Ovary (tissue), 9 donors: ENCODE results near the gene PPP1R13B. TPM values are rescaled to one million over a fixed set of nuclear protein-coding genes. Genes with fewer than 3 reads are reported as not detected.
A peak's percentile ranks its signal among the peaks of the same experiment; 100 is the strongest.

Experiments used
- DNase-seq, 5 donors: peaks; one replicate each; pipeline ENCODE4 v3.0.0-alpha.2; 2019 to 2020
- H3K27ac ChIP-seq, 2 donors: fragments of 200-600 bp; one replicate each; pipeline versions ENCODE4 v1.5.1 to v1.8.0; 2019 to 2022
- H3K27me3 ChIP-seq: fragments of 200-600 bp; one replicate; pipeline ENCODE4 v1.8.0; 2022
- H3K36me3 ChIP-seq: fragments of 200-600 bp; sonication (generic); one replicate; pipeline ENCODE4 v1.5.1; 2019
- H3K4me1 ChIP-seq: one replicate; pipeline ENCODE4 v1.8.1; 2013; ENCODE audit warnings: mild to moderate bottlenecking, moderate library complexity; ENCODE audit not compliant: insufficient read depth
- H3K4me3 ChIP-seq: fragments of 200-600 bp; sonication (generic); one replicate; pipeline ENCODE4 v1.5.1; 2017
- H3K9me3 ChIP-seq, 2 donors: fragments of 200-600 bp in 1 of 2; sonication (generic) in 1 of 2; one replicate each; pipeline versions ENCODE4 v1.5.1 to v1.8.1; 2013 to 2019; ENCODE audit warnings: mild to moderate bottlenecking in 1 of 2, moderate library complexity in 1 of 2
- EP300 ChIP-seq: sonication (generic); formaldehyde crosslinking; IDR thresholded peaks from one replicate; pipeline ENCODE4 v1.6.1; 2017; ENCODE audit warnings: antibody characterized with exemption
- POLR2A ChIP-seq: fragments of 450-650 bp; IDR thresholded peaks from one replicate; pipeline ENCODE4 v1.6.1; 2017; ENCODE audit warnings: antibody characterized with exemption, mild to moderate bottlenecking, moderate library complexity
- WGBS, 3 donors: extraction: QIAGEN DNeasy Blood & Tissue Kit in 1 of 3; methylation state at CpG; one replicate each; pipeline versions ENCODE4 v1.1.5 to v1.1.7; 2013 to 2017; 5-methylcytosine and 5-hydroxymethylcytosine counted together
- intact Hi-C, 4 donors: fragments of 100-400 bp; cut with DNase I; formaldehyde crosslinking; loops; one replicate each; pipeline versions ENCODE4 v1.11.0 to v1.15.1; 2022 to 2023
- polyA plus RNA-seq, 2 donors: library from polyadenylated mRNA; stranded (reverse); fragments of 200-250 nt in 1 of 2; fragments of 350-450 nt in 1 of 2; fragmentation: Illumina TruSeq in 1 of 2; extraction: RNeasy Lipid Tissue Mini Kit (QIAGEN cat#74804) in 1 of 2; gene quantifications; one replicate each; pipeline ENCODE4 v1.2.3, GENCODE V29; 2013 to 2014
- total RNA-seq, 7 donors: library from RNA; depleted of rRNA in 2 of 7; stranded (reverse); fragments of >200 nt in 2 of 7; fragmentation: NEBNext Ultra II Directional in 3 of 7; extraction: Animal tissue kit (Norgen Biotek cat#: 25700) in 3 of 7; gene quantifications; one replicate each; pipeline versions ENCODE4 v1.1.0 to v1.2.4, GENCODE V29; 2016 to 2023
- TF ChIP-seq, protein P1 (sequence below), 3 donors: fragments of 450-650 bp in 2 of 3; fragments of 200-600 bp in 1 of 3; IDR thresholded peaks; one replicate each; pipeline versions ENCODE4 v1.5.1 to v1.8.0; 2016 to 2022; ENCODE audit warnings: antibody characterized with exemption in 3 of 3, mild to moderate bottlenecking in 1 of 3
- donor health status: DM: no; HTN: no; CAD: no; lungs with moderate emphysema.
- donor health status: DM: no; HTN: no; CAD: no.
- donor health status: Bipolar disorder and iron deficiency.
- donor health status: DM: yes; HTN: yes; CAD: no.
- donor health status: DM: no; HTN: no; CAD: no.
- donor health status: DM: yes; HTN: yes; CAD: no.

PPP1R13B gene
- total and polyA plus RNA-seq, 9 donors: 15.0 to 64.8 (median 35.3) TPM

DNA sequence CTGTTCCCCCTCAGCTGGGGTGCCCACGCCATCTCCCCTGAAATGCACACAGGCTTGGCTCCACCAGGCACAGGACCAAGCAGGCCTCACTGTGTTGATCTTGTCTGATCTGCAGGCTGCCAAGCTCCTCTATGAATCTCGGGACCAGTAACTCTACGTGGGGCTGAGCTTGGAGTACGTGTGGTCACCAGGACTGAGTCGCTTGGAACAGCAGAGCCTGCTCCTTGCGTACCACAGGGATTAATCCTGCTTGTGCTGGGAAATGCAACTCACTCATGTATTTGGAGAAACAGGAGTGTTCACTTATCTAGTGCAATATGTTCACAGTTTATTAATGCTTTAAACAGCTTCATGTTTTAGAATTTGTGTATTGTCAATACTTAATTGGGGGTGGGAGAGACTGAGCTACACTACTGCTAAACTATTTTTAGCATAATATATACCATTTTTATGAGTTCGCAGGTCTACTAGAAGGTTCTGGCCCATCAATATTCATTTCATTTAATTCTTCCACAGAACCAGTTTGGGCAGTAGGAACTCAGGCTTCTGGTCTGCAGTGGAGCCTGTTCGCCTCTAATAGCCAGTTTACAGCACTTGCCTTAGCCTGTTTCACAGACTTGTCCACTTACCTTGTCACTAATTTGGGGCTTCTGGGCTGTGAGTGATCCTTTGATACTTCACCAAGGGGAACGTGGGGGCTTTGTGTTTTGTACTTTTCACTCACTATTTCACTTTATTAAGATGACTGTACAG is 114.3 kb downstream of the PPP1R13B start:
- no peak for TF ChIP-seq EP300
- TF ChIP-seq, protein P1, sequence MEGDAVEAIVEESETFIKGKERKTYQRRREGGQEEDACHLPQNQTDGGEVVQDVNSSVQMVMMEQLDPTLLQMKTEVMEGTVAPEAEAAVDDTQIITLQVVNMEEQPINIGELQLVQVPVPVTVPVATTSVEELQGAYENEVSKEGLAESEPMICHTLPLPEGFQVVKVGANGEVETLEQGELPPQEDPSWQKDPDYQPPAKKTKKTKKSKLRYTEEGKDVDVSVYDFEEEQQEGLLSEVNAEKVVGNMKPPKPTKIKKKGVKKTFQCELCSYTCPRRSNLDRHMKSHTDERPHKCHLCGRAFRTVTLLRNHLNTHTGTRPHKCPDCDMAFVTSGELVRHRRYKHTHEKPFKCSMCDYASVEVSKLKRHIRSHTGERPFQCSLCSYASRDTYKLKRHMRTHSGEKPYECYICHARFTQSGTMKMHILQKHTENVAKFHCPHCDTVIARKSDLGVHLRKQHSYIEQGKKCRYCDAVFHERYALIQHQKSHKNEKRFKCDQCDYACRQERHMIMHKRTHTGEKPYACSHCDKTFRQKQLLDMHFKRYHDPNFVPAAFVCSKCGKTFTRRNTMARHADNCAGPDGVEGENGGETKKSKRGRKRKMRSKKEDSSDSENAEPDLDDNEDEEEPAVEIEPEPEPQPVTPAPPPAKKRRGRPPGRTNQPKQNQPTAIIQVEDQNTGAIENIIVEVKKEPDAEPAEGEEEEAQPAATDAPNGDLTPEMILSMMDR (IDR thresholded peaks at IDR 0.05): no peak
- no peak for TF ChIP-seq POLR2A
- Histone ChIP-seq H3K27ac (no peak overlapping the region), H3K9me3 (no peaks in the 10 kb centered on the region), H3K4me1 (peaks cover 30% of the 10 kb centered on the region), H3K36me3 (no peaks in the 10 kb centered on the region), H3K4me3 (no peak overlapping the region), H3K27me3 (no peaks in the 10 kb centered on the region)
- intact Hi-C loops: loop anchor here in 1 of 4 donors (10.0 kb wide), 1 partner anchor 158 kb away; no protein-coding TSS in a partner anchor
- WGBS, 3 donors: 81 to 87% (median 87%) methylated on average over 9 of the region's 9 CpGs
- peak in 1 of 5 donors; percentile 10 for DNase-seq

DNA sequence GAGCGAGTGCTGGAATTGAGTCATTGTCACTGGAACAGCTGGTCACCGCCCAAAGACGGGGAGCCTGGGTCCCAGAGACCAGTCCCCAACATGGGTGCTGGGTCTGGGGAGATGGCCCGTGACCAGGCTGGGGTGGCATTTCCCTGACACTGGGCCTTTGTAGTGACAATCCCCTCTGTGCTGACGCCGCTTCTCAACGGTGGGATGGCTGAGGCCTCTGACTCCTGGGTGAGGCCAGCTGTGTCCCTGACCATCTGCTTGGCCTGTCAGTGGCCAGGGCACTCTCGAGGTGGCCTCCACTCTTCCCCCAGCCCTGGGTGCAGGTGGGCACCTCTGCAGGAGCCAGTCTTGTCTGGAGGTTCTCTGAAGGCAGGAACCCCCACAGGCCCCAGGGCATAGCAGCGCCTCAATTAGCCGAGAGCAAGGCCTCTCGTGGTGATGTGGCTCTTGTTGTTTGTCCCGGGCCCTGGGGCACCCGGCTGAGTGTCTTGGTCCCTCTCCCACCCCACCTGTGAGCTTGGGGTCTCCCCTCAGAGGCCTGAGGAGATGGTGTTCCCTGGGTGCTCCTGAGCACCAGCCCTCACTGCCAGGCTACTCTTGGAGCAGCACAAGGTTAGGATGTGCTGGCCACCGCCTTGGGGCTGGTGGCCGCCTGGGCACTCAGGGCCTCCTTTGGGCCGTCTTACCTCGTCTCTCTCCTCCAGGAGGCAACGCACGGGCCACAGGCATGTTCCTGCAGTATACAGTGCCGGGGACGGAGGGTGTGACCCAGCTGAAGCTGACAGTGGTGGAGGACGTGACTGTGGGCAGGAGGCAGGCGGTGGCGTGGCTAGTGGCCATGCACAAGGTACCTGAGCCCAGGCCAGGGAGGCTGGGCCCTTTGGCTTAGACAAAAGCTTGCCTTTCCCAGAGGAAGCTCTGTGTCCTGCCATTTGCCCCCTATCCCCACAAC is 115.2 kb downstream of the PPP1R13B start:
- 87 to 92% (median 90%) methylated on average over 19 to 24 of the region's 24 CpGs for WGBS, 3 donors
- H3K27me3 ChIP-seq: no peaks in the 10 kb centered on the region
- no peak overlapping the region for H3K27ac ChIP-seq
- TF ChIP-seq POLR2A (no peak), EP300 (no peak)
- TF ChIP-seq, protein P1 (IDR thresholded peaks at IDR 0.05): no peak
- peak in 2 of 5 donors; percentile 21 to 39 for DNase-seq
- no peaks in the 10 kb centered on the region for H3K36me3 ChIP-seq
- H3K4me3 ChIP-seq: no peak overlapping the region
- peaks cover 26% of the 10 kb centered on the region for H3K4me1 ChIP-seq
- intact Hi-C loops: loop anchor here in 1 of 4 donors (10.0 kb wide), 1 partner anchor 157 kb away; no protein-coding TSS in a partner anchor
- H3K9me3 ChIP-seq: no peaks in the 10 kb centered on the region

DNA sequence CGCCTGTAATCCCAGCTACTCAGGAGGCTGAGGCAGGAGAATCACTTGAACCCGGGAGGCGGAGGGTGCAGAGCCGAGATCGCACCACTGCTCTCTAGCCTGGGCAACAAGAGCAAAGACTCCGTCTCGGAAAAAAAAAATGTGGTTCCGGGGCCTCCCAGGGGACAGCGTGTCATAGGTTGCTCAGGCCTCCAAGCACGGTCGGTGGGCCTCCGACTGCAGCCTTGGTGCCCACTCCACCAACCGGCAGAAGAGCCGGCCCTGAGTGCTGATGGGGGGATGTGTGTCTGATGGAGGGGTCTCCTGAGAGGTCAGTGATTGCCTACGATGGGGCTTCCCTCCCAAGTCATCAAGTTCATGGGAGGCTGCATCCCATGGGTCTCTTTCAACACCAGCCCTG is 115.9 kb downstream of the PPP1R13B start:
- DNase-seq: peak in 1 of 5 donors; percentile 32
- Histone ChIP-seq H3K4me3 (no peak overlapping the region), H3K36me3 (no peaks in the 10 kb centered on the region), H3K27ac (no peak overlapping the region), H3K27me3 (no peaks in the 10 kb centered on the region), H3K4me1 (peaks cover 23% of the 10 kb centered on the region), H3K9me3 (no peaks in the 10 kb centered on the region)
- intact Hi-C loops: loop anchor here in 1 of 4 donors (10.0 kb wide), 1 partner anchor 157 kb away; no protein-coding TSS in a partner anchor
- TF ChIP-seq, protein P1 (IDR thresholded peaks at IDR 0.05): no peak
- TF ChIP-seq POLR2A (no peak), EP300 (no peak)
- WGBS, 3 donors: 89 to 93% (median 90%) methylated on average over 15 of the region's 15 CpGs

DNA sequence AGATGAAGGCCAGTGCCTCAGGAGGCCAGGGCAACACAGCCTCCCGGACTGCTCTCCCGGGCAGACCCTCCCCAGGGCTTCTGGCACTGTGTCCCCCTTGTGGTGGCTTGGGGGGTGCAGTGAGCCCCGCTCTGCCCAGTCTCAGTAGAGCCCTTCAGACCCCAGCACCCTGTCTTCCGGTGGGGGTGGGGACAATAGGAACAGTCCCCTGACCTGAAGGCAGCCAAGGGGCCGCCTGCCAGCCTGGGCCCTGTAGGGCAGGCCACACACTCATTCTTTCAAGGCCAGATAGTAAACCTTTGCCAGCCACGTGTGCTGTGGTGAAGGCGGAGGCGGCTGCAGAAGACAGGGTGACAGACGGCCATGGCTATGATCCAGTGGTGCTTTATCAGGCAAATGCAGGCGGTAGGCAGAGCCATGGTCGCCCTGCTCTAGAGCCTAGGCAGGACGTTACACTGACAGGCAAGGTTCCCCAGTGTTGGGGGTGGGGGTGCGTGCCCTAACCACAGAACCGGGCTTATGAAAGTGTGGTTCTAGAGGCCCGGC is 116.8 kb downstream of the PPP1R13B start:
- no peak overlapping the region for H3K4me3 ChIP-seq
- H3K4me1 ChIP-seq: peaks cover 13% of the 10 kb centered on the region

More for the DNA sequence above, 116.8 kb downstream of the PPP1R13B start:
- peak in 3 of 5 donors; percentile 24 to 48 (median 32) for DNase-seq
- WGBS, 3 donors: 47 to 65% (median 50%) methylated on average over 14 to 15 of the region's 15 CpGs
- Histone ChIP-seq H3K27ac (peak overlapping the region in 1 of 2 donors; percentile 21), H3K36me3 (no peaks in the 10 kb centered on the region), H3K9me3 (no peaks in the 10 kb centered on the region), H3K27me3 (no peaks in the 10 kb centered on the region)
- intact Hi-C loops: loop anchor here in 1 of 4 donors (10.0 kb wide), 1 partner anchor 156 kb away; no protein-coding TSS in a partner anchor
- TF ChIP-seq, protein P1 (IDR thresholded peaks at IDR 0.05): no peak
- TF ChIP-seq POLR2A: no peak
- no peak for TF ChIP-seq EP300
